NAMALWA (cell line): ENCODE data around the gene AANAT.

Source experiments
- DNase-seq: peaks from one replicate; pipeline ENCODE4 v3.0.0-alpha.2; 2015; ENCODE audit warnings: low spot score

AANAT gene

DNA sequence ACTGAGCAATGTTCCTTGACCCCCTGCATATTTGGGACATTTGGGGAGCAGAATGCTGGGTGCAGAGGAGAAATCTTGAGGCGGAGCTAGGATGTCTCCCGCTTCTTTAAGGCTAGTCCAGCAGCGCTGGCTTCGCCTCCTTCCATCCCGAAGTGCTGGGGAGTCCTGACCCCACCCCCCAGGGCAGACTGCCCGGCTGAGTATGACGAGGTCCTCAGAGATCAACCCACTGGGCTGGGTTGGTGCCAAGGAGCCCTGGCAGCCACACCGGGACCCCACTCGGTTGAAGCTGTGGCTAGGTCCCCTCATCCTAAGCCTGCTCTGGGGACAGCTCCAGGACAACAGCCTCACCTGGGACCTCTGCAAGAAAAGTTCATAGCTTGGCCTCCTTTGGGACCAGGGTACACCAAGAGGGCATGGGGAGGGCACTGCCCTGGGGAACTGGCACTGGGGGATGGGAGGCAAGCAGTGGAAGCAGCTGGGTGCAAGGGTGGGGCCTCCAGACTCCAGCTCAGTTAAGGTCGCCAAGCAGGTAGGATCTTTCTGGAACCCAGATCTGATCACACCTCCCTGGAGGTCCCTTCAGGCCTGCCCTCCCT is 22.8 kb downstream of the AANAT start:
- DNase-seq: no peak

DNA sequence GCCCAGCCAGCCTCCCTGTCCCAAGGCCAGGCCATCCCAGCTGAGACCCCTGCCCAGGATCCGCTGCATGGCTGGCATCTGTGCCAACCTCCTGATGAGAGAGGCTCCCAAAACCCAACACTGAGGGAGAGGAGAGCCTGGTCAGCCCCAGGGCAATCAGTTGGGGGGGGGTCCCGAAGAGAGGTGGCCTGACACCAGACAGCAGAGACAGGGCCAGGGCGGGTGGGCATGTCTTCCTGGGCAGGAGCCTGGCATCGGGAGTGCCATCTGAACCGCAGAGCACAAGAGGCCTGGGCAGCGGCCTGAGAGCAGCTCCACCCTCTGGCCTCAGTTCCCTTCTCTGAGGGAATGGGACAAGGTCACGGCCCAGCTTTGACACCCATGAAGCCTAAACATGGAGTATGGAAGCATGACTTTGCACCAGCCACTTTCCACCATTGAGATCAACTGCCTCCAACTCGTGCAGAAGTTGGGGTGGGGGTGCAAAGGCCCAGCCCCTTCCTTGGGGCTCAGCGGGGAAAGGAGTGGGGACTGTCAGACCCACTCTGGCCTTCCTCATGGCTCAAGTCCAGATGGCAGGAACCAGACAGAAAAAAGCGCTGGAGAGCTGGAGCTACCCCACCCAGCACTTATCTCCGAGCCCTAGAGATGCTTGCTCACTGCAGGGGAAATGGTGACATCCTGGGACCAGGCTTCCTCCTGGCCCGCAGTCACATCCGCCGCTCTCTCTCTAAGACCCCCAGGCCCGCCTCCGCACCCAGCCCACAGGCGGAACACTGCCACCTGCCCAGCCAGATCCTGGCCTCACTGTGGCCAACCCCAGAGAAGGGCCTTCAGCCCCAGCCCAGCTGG is 24.1 kb downstream of the AANAT start:
- no peak for DNase-seq

DNA sequence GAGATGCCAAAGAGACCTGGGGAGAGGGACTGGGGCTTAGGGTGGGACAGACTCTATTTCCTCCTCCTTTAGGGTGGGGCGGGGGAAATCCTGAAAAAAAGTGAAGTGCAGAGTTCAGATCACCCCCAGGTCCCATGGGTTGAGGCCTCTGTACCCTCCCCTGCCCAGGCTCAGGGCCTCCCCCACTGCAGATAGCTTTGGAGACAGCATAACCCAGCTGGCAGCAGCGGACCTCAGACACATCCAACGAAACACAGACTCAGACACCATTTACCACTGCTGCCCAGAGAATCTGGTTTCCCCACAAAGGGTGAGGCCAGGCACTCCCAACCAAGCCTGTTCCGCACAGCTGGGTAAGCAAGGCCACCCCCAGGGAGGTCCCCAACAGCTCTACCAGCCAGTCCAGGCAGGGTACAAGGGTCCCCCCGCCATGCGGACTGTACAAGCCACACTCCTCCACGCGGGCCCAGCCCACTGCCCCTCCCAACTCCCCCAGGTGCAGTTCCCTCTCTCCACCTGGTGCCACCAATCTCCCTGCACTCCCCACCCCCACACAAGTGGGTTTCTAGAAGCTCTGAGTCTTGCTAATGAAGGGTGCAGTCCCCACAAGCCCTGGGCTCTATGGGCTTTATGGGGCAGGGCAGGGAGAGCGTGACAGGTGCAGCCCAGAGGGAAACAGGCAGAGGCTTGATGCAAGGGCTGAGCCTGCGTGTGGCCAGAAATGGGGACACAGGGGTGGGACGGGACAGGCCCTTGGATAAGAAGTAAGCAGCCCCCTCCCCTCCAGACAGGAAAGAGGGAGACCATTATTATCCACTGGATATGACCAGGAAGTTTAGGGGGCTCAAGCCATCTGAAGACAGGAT is 25.0 kb downstream of the AANAT start:
- peak; percentile 78 for DNase-seq

GRCh38 chr17:76492989-76493501 is 25.6 kb downstream of the AANAT start:
- peak; percentile 81 for DNase-seq

DNA sequence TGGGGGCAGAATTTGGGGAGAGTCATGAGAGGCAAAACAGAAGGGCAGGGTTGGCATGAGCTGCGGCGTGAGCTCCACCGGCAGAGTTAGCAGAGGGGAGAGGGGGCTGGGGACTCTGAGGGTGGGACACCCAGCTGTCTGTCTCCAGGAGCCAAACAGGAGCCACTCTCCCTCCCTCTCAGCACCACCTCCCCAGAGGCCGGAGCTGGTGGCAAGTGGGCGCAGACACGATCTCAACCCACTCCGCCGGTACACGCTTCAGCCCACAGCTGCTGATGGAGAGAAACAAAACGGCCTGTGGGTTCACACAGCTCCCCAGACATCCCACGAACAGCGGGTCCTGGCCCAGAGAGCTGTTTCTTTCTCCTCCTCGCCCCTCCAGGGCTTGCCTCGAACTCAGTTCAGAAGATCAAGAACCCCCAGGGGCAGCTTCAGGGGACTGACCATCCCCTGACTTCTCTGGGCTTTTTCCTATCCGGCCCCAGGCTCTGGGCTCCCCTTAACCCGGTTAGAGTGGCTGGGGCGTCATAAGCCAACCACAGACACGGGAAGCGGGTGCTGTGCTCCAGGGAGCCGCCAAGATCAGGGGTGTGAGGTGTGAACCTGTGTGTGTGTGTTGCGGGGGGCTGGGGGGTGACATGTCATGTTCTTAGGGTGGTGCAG is 26.2 kb downstream of the AANAT start:
- DNase-seq: peak; percentile 43

DNA sequence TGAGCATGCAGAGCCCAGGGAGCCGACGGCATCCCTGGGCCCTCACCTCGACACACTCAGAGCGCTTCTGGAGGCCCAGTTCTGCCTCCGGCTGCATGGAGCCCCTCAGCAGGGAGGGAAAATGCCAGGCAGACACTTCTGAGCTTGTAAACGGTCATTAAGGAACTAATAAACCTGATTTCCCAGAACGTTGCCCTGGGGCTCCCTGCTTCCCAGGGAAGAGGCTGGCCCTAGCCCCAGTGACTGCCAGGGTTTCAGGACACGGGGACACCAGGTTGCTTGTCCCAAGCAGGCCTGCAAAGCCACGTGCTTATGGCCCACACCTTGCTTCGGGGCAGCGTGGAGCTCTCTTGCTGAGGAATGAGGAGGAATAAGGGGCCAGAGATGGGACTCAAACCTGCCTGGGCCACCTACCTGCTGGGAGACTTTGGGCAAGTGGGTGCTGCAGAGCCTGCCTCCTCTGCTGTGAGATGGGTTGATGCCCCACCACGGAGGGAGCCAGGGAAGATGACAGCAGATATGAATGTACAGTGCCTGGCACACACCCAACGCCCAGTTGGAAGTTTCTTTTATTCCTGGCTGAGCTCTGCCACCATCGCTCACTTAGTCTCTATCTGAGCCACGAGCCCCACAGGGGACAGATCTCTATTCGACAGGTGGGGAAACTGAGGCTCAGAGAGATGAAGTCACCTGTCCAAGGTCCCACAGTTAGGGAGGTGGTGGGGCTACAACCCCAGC is 28.4 kb downstream of the AANAT start:
- no peak for DNase-seq

GRCh38 chr17:76496464-76496863 is 29.1 kb downstream of the AANAT start:
- no peak for DNase-seq

DNA sequence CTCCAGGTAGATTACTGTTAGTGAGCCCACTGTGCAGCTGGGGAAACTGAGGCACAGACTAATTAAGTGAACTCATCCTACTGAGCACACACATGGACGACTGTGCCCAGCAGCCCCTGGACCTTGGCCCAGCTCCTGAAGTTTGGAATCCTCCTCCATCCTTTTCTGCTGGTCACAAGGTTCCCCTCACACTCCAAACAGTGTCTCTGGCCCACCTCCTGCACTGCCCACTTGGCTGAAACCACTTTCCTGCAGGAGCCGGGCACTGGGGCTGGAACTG is 30.2 kb downstream of the AANAT start:
- no peak for DNase-seq

DNA sequence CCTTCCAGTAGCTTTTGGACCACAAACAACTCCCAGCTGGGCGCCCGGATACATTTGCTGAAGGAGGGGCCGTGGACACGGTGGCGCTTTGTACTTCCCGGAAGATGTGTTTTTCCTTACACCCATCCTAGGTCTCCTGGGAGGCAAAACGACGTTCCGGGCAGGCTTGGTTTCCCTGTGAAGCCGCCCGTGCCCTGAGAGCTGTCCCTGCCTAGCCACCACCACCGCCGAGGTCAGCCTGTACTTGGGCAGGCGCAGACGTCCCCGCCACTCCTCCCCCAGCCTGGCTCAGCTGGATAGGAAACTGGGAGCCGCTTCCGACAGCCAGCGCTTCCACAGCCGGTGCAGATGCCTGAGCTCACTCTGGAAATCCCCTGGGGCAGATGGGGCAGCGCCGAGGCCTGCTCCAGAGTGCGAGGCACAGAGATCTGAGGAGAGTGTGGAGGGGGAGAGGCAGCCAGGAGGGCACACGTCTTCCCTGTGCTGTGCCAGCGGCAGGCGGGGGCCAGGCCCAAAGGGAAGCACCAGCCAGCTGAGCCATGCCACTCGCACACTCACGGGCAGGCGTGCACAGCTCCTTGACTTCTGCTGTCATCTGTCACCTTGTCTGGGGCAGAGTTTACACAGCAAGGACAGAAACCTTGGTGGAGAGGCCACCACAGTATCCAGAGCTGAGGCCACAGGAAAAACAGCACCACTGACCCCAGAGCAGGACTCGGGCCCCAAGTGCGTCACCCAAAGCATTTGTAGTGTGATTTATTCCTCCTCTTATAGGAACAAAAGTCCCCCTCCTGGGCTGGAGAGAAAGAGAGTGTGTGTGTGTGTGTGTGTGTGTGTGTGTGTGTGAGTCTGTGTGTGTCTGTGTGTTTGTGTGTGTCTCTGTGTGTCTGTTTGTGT is 30.8 kb downstream of the AANAT start:
- no peak for DNase-seq

DNA sequence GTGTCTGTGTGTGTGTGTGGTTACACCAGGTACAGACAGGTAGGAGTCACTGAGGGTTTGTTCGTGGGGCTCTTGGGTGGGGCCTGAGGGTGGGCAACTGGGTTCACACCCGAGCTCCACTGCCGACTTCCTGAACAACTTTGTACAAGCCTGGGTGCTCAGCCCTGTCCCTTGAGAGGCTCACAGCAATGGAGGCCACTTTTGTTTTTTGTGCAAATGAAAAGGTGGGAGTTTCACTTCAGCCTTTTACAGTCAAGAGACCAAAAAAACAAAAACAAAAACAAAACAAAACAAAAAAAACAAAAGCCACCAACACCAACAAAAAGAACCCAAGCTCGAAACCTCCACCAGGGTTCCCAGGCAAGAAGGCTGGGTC is 31.5 kb downstream of the AANAT start:
- peak; percentile 51 for DNase-seq

- DNase-seq: no peak
Measured at GRCh38 chr17:76499267-76499667, 31.9 kb downstream of the AANAT start.

- DNase-seq: peak; percentile 46
Measured at GRCh38 chr17:76500074-76500746, 32.8 kb downstream of the AANAT start.

GRCh38 chr17:76500747-76501017 is 33.3 kb downstream of the AANAT start:
- no peak for DNase-seq

DNA sequence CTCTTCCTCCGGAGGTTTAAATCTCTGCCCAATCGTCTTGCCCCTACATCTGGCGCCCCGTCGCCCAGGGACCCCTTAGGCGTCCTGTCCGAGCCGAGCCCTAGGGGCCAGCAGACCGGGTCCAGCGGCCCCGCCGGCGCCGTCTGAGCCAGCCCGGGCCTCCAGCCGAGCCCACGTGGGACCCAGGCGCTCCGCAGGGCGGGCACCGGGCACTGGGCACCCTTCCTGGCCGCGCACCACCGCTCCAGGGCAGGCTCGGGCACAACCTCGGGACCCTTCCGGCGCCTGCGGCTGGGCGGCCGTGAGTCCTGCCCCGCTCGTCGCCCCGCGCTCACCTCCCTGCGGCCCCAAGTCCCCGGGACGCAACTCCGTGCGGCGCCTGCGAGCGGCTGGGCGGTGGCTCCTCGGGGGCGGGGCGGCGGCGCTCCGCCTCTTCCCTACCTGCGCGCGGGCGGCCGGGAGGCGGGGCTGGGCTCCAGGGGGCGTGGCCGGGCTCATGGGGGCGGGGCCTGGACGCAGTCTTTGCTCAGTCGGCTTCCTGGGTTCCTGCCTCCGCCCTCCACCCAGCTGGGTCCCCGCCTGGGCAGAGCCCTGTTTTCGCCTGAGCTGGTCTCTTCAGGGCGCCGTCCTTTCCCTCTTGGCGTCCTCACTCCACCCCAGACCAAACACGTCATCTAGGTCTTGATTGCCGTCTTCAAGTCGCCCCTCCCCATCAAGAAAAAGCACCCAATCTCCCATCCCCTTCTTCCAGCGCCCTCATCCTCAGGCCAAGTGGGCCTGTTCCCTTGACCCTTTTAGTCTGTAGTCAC is 33.8 kb downstream of the AANAT start, which contains the start of gene RHBDF2:
RHBDF2 (minus strand) TSS at position 406 of the 809 bp plus-strand sequence. CDS start 19,899 bp downstream, outside the sequence.
- DNase-seq: peak; percentile 88

DNA sequence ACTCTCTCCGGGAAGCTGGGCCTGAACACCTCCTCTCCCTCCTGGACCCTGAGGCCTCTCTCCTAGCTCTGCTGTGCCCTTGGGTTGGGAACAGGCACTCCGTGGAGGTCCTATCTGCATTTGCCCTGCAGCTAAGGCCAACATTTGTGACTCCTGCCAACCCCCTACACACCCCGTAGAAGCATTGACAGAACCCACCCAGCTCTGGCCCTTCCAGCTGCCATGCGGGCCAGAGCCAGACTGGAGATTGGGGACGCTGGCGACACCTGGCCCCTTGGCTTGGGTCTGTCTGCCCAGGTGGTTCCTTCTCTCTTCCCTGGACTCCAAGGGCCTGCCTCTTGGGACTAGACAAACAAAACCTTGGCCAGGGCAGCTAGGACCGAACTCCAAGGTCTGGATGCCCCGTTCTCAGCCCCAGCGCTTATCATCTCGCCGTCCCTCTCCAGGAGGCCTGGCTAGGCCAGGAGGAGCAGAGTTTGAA is 34.5 kb downstream of the AANAT start:
- no peak for DNase-seq

GRCh38 chr17:76502341-76503211 is 35.2 kb downstream of the AANAT start:
- no peak for DNase-seq

GRCh38 chr17:76504117-76504516 is 36.7 kb downstream of the AANAT start:
- no peak for DNase-seq
